HEK293T (cell line): Measurements from ENCODE around the gene OGG1.

Experiments
- FOXK2 ChIP-seq: fragments of 450-650 bp; IDR thresholded peaks from 2 replicates; pipeline ENCODE4 v1.6.1; 2016; ENCODE audit warnings: mild to moderate bottlenecking
- FOXM1 ChIP-seq: fragments of 450-650 bp; IDR thresholded peaks from 2 replicates; pipeline ENCODE4 v1.6.1; 2017; ENCODE audit warnings: mild to moderate bottlenecking, borderline replicate concordance
- L3MBTL2 ChIP-seq: fragments of 450-650 bp; conservative IDR thresholded peaks from 2 replicates; pipeline ENCODE4 v1.6.1; 2016; ENCODE audit warnings: mild to moderate bottlenecking
- NFRKB ChIP-seq: fragments of 450-650 bp; IDR thresholded peaks from 2 replicates; pipeline ENCODE4 v1.6.1; 2016; ENCODE audit warnings: mild to moderate bottlenecking, moderate library complexity
- SP1 ChIP-seq: fragments of 450-650 bp; IDR thresholded peaks from 2 replicates; pipeline ENCODE4 v1.6.1; 2017
- SUZ12 ChIP-seq: fragments of 450-650 bp; IDR thresholded peaks from 2 replicates; pipeline ENCODE4 v1.6.1; 2016; ENCODE audit warnings: mild to moderate bottlenecking

DNA sequence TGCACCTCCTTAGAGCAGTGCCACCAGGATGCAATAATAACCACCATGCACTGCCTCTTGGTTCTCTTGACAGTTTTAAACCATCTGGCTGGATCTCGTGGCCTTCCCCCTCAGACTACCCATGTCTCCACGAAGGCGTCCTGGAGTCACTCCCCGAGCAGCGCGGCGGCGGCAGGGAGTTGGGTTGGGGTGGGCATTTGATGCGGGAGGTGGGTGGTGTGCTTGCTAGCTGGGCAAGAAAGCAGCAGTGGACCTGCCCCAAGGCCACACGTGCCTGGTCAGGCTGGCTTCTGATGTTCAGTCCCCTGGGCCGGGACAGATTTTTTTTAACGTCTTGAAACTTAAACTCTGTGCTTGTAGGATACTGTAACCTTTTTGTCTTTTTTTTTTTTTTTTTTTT, 56.4 kb downstream of the OGG1 start:
- TF ChIP-seq SP1 (no peak), FOXM1 (no peak), L3MBTL2 (no peak), SUZ12 (no peak), FOXK2 (no peak), NFRKB (no peak)
